Activated CD4-positive, alpha-beta T cell treated with anti-CD3 and anti-CD28 coated beads, Interleukin-2, Interleukin-4, amounts not matched to agents 100 ng/mL and 50 ng/mL, durations not matched to agents 16 hours and 8 hours (primary cell): ENCODE results near the gene AUH.
A peak's percentile ranks its signal among the peaks of the same experiment; 100 is the strongest.

Experiments used
- DNase-seq: peaks from one replicate; pipeline ENCODE4 v3.0.0-alpha.2; 2020; ENCODE audit warnings: low spot score

The AUH gene

GRCh38 chr9:91164724-91165520, 196.8 kb downstream of the AUH start:
- DNase-seq: peak; percentile 92
